PC-3 (cell line): ENCODE data around the gene TPO. TPM values are rescaled to one million over a fixed set of nuclear protein-coding genes. Genes with fewer than 3 reads are reported as not detected.

ENCODE experiments used
- ATAC-seq: fragments of 200-7000 bp; cut with Tn5 transposase; 2 replicates; pipeline ENCODE4 v1.9.1; 2020; ENCODE audit warnings: mild to moderate bottlenecking, moderate library complexity
- BruUV-seq: library from RNA; stranded (reverse); fragments of 400-500 nt; replicated peaks from 2 replicates; lab custom pipeline; 2021; lab: Mats Ljungman, UMichigan
- CTCF ChIA-PET: fragments of 300-600 bp; sonication (Branson Sonifier 250); formaldehyde crosslinking; loops from one replicate; lab custom pipeline; 2022; ENCODE audit warnings: antibody characterized with exemption; lab: Charles Lee
- POLR2A ChIA-PET: fragments of 300-600 bp; sonication (Branson Sonifier 250); formaldehyde crosslinking; loops from one replicate; lab custom pipeline; 2022; ENCODE audit warnings: antibody characterized with exemption; ENCODE audit not compliant: unreplicated experiment; lab: Charles Lee
- DNase-seq: peaks from one replicate; pipeline ENCODE4 v3.0.0-alpha.2; 2015
- H2AFZ ChIP-seq: fragments of 300-600 bp; sonication (generic); 2 replicates; pipeline ENCODE4 v1.6.0; 2016; ENCODE audit warnings: antibody characterized with exemption, low read length
- H3F3A ChIP-seq: fragments of 300-600 bp; sonication (generic); one replicate; pipeline ENCODE4 v1.6.0; 2017; ENCODE audit warnings: antibody characterized with exemption, low read length, control low read depth, mild to moderate bottlenecking; ENCODE audit not compliant: unreplicated experiment
- H3K27ac ChIP-seq: fragments of 300-600 bp; sonication (generic); 2 replicates; pipeline ENCODE4 v1.5.1; 2016; ENCODE audit warnings: mild to moderate bottlenecking, low read length
- H3K27me3 ChIP-seq: fragments of 300-600 bp; sonication (generic); 2 replicates; pipeline ENCODE4 v1.6.1; 2016; ENCODE audit warnings: low read length, mixed read lengths
- H3K36me3 ChIP-seq: fragments of 300-600 bp; sonication (generic); 2 replicates; pipeline ENCODE4 v1.6.1; 2016; ENCODE audit warnings: low read depth, mixed run types, low read length, mixed read lengths
- H3K4me1 ChIP-seq: fragments of 300-600 bp; sonication (generic); 2 replicates; pipeline ENCODE4 v1.5.1; 2016; ENCODE audit warnings: low read length; ENCODE audit not compliant: insufficient read depth
- H3K4me2 ChIP-seq: fragments of 300-600 bp; sonication (generic); 2 replicates; pipeline ENCODE4 v1.6.0; 2016; ENCODE audit warnings: low read length
- H3K4me3 ChIP-seq: fragments of 300-600 bp; sonication (generic); 2 replicates; pipeline ENCODE4 v1.5.1; 2016; ENCODE audit warnings: mild to moderate bottlenecking, low read length, mixed read lengths
- H3K79me2 ChIP-seq: fragments of 300-600 bp; sonication (generic); 2 replicates; pipeline ENCODE4 v1.6.1; 2017; ENCODE audit warnings: low read length, mixed read lengths
- H3K9ac ChIP-seq: fragments of 300-600 bp; sonication (generic); 2 replicates; pipeline ENCODE4 v1.6.0; 2016; ENCODE audit warnings: mild to moderate bottlenecking, low read length
- H3K9me2 ChIP-seq: fragments of 300-600 bp; sonication (generic); replicated peaks from 2 replicates; pipeline ENCODE4 v1.6.1; 2016; ENCODE audit warnings: mixed run types, low read length, mixed read lengths
- H3K9me3 ChIP-seq: fragments of 300-600 bp; sonication (generic); 2 replicates; pipeline ENCODE4 v1.6.1; 2016; ENCODE audit warnings: low read length, mixed read lengths
- H4K20me1 ChIP-seq: fragments of 300-600 bp; sonication (generic); 2 replicates; pipeline ENCODE4 v1.6.1; 2016; ENCODE audit warnings: low read length, mixed read lengths
- EZH2 ChIP-seq: fragments of 300-600 bp; sonication (generic); IDR thresholded peaks from one replicate; pipeline ENCODE4 v1.6.1; 2017; ENCODE audit warnings: antibody characterized with exemption, mild to moderate bottlenecking, low read length; ENCODE audit not compliant: unreplicated experiment
- EZH2phosphoT487 ChIP-seq: fragments of 300-600 bp; sonication (generic); IDR thresholded peaks from 2 replicates; pipeline ENCODE4 v1.6.1; 2018; ENCODE audit warnings: mild to moderate bottlenecking, antibody characterized with exemption, low read length, borderline replicate concordance
- intact Hi-C: fragments of 100-400 bp; cut with micrococcal nuclease; formaldehyde crosslinking; loops from 2 replicates; pipeline ENCODE4 v1.9.0; 2023
- total RNA-seq: library from RNA; depleted of rRNA; stranded (reverse); fragments of >200 nt; gene quantifications from 2 replicates; pipeline ENCODE4 v1.2.3, GENCODE V29; 2014
- TF ChIP-seq, protein P1 (sequence below): fragments of 300-600 bp; sonication (generic); conservative IDR thresholded peaks from 2 replicates; pipeline ENCODE4 v1.5.1; 2017; ENCODE audit warnings: antibody characterized with exemption, low read depth, mild to moderate bottlenecking, low read length

The TPO gene
- total RNA-seq, 1 experiment from 2014 or later = not detected

DNA sequence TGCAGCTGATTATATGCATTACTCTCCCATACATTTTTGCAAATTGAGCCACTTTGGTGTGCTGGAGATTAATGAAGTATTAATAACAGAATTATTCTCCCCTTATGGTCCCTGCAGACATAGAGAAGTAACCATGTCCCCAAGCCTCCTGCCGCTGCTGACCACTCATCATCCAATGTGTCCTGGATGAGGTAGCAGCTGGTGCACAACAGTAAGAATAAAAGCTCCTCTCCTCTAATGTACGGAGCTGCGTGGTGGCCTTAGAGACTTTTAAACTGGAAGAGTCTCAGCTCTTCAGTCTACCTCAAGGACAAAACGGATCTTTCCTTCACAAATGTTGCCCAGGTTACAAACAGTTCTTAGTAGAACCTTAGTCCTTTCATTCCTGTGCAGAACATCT lies 37.7 kb downstream of the TPO start:
- intact Hi-C loops = no loop called here
- H3K79me2 ChIP-seq = no peaks in the 10 kb centered on the region
- BruUV-seq = no TSS peak
- no peaks in the 10 kb centered on the region for H4K20me1 ChIP-seq
- no peak overlapping the region for H3K27ac ChIP-seq
- no peak for DNase-seq
- H3K9me2 ChIP-seq = no peaks in the 10 kb centered on the region
- no peaks in the 10 kb centered on the region for H3K4me1 ChIP-seq
- H3K4me2 ChIP-seq = no peak overlapping the region
- no peak for ATAC-seq
- H3K9ac ChIP-seq = no peak overlapping the region
- H3K4me3 ChIP-seq = no peak overlapping the region
- no peak for TF ChIP-seq EZH2phosphoT487
- TF ChIP-seq, protein P1, sequence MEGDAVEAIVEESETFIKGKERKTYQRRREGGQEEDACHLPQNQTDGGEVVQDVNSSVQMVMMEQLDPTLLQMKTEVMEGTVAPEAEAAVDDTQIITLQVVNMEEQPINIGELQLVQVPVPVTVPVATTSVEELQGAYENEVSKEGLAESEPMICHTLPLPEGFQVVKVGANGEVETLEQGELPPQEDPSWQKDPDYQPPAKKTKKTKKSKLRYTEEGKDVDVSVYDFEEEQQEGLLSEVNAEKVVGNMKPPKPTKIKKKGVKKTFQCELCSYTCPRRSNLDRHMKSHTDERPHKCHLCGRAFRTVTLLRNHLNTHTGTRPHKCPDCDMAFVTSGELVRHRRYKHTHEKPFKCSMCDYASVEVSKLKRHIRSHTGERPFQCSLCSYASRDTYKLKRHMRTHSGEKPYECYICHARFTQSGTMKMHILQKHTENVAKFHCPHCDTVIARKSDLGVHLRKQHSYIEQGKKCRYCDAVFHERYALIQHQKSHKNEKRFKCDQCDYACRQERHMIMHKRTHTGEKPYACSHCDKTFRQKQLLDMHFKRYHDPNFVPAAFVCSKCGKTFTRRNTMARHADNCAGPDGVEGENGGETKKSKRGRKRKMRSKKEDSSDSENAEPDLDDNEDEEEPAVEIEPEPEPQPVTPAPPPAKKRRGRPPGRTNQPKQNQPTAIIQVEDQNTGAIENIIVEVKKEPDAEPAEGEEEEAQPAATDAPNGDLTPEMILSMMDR = no peak
- no peak for TF ChIP-seq EZH2
- CTCF ChIA-PET = no interaction called here
- no peaks in the 10 kb centered on the region for H3F3A ChIP-seq
- H3K9me3 ChIP-seq = no peaks in the 10 kb centered on the region
- POLR2A ChIA-PET = no interaction called here
- H3K36me3 ChIP-seq = no peaks in the 10 kb centered on the region
- peaks cover 91% of the 10 kb centered on the region for H3K27me3 ChIP-seq
- H2AFZ ChIP-seq = no peak overlapping the region

DNA sequence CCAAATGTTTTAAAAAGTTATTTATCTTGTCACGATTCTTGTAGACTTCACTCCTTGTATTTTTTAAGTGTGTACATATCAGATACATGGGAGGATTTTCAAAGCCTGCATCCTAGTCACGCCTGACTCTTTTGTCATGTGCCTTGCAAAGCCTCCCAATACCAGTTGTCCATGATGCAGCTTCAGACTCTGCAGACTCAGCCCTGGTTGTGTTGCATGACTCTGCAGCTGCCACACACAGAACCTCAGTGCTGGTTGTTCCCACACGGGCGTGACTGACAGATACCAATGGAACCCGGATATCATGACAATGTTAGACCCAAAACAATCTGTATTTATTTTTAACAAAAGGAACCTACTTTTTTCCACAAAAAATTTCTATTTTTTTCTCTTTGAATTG lies 38.2 kb downstream of the TPO start:
- TF ChIP-seq EZH2phosphoT487 (no peak), EZH2 (no peak)
- TF ChIP-seq, protein P1 = no peak
- H3K27ac ChIP-seq = no peak overlapping the region
- H3K27me3 ChIP-seq = peaks cover 87% of the 10 kb centered on the region

DNA sequence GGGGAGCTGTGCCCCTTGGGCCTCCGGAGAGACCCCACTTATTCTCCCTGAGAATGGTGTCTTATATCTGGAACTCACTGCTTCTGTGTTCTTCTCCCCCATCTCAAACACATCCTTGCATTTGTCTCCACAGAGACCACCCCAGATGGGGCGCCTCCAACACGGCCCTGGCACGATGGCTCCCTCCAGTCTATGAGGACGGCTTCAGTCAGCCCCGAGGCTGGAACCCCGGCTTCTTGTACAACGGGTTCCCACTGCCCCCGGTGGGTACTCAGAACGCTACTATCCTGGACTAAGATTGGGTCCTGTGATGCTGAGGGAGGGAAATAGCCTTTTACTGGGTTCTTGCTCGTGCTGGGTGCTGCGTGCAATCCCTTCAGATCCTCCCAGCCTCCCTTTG lies 40.3 kb downstream of the TPO start:
- POLR2A ChIA-PET = no interaction called here
- no peak for ATAC-seq
- Histone ChIP-seq H3F3A (no peaks in the 10 kb centered on the region), H4K20me1 (no peaks in the 10 kb centered on the region), H3K79me2 (no peaks in the 10 kb centered on the region), H3K27me3 (peaks cover 66% of the 10 kb centered on the region), H2AFZ (no peak overlapping the region), H3K9me2 (no peaks in the 10 kb centered on the region), H3K4me1 (no peaks in the 10 kb centered on the region), H3K36me3 (no peaks in the 10 kb centered on the region), H3K9me3 (no peaks in the 10 kb centered on the region), H3K4me3 (no peak overlapping the region), H3K27ac (no peak overlapping the region), H3K9ac (no peak overlapping the region), H3K4me2 (no peak overlapping the region)
- no peak for DNase-seq
- no TSS peak for BruUV-seq
- CTCF ChIA-PET = no interaction called here
- TF ChIP-seq EZH2phosphoT487 = no peak
- TF ChIP-seq EZH2 = no peak
- TF ChIP-seq, protein P1 = no peak
- intact Hi-C loops = no loop called here

More for the DNA sequence above, 38.2 kb downstream of the TPO start:
- no peak for DNase-seq
- H3K36me3 ChIP-seq = no peaks in the 10 kb centered on the region
- no peaks in the 10 kb centered on the region for H3K4me1 ChIP-seq
- intact Hi-C loops = no loop called here
- no peak overlapping the region for H3K4me2 ChIP-seq
- BruUV-seq = no TSS peak
- CTCF ChIA-PET = no interaction called here
- POLR2A ChIA-PET = no interaction called here
- no peak overlapping the region for H3K4me3 ChIP-seq
- no peaks in the 10 kb centered on the region for H3K9me3 ChIP-seq
- no peak for ATAC-seq
- H3K79me2 ChIP-seq = no peaks in the 10 kb centered on the region
- no peaks in the 10 kb centered on the region for H3F3A ChIP-seq
- H2AFZ ChIP-seq = no peak overlapping the region
- no peaks in the 10 kb centered on the region for H4K20me1 ChIP-seq
- no peaks in the 10 kb centered on the region for H3K9me2 ChIP-seq
- no peak overlapping the region for H3K9ac ChIP-seq
